Hepatocyte (in vitro differentiated cells): Measurements from ENCODE around the gene DEAF1.
"Not testable (repeated sequence)": the region's sequence is repeated elsewhere in the genome, so short reads cannot be mapped to it uniquely, and the experiment has no call there.

Experiments used
- EZH2 ChIP-seq: fragments of 200-600 bp; sonication (generic); IDR thresholded peaks from 2 replicates; pipeline ENCODE4 v1.6.1; 2016; ENCODE audit warnings: antibody characterized with exemption, mild to moderate bottlenecking, borderline replicate concordance
- EZH2phosphoT487 ChIP-seq: fragments of 200-600 bp; sonication (generic); IDR thresholded peaks from one replicate; pipeline ENCODE4 v1.6.1; 2018; ENCODE audit warnings: antibody characterized with exemption, mild to moderate bottlenecking, low read depth, moderate library complexity; ENCODE audit not compliant: unreplicated experiment, severe bottlenecking
- TF ChIP-seq, protein P1 (sequence below): fragments of 200-600 bp; sonication (generic); IDR thresholded peaks from 2 replicates; pipeline ENCODE4 v1.5.1; 2016; ENCODE audit warnings: antibody characterized with exemption, mild to moderate bottlenecking; ENCODE audit not compliant: poor library complexity

DNA sequence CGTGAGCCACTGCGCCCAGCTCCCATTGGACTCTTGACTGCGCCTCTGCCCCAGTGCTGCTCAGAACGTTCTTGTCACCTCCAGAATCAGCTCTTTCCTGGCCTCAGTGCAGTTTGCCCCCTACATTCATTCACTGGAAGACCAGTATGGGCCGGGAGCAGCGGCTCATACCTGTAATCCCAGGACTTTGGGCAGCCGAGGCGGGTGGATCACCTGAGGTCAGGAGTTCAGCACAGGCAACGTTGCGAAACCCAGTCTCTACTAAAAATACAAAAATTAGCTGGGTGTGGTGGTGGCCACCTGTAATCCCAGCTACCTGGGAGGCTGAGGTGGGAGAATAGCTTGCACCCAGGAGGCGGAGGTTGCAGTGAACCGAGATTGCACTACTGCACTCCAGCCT, 40.6 kb downstream of the DEAF1 start:
- TF ChIP-seq, protein P1, sequence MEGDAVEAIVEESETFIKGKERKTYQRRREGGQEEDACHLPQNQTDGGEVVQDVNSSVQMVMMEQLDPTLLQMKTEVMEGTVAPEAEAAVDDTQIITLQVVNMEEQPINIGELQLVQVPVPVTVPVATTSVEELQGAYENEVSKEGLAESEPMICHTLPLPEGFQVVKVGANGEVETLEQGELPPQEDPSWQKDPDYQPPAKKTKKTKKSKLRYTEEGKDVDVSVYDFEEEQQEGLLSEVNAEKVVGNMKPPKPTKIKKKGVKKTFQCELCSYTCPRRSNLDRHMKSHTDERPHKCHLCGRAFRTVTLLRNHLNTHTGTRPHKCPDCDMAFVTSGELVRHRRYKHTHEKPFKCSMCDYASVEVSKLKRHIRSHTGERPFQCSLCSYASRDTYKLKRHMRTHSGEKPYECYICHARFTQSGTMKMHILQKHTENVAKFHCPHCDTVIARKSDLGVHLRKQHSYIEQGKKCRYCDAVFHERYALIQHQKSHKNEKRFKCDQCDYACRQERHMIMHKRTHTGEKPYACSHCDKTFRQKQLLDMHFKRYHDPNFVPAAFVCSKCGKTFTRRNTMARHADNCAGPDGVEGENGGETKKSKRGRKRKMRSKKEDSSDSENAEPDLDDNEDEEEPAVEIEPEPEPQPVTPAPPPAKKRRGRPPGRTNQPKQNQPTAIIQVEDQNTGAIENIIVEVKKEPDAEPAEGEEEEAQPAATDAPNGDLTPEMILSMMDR, result not testable (repeated sequence)
- TF ChIP-seq EZH2, EZH2phosphoT487: not testable (repeated sequence)
